Astrocyte (in vitro differentiated cells and primary cell): ENCODE results near the gene SLC22A14.

Experiments
- CTCF ChIP-seq: IDR thresholded peaks from 2 replicates; pipeline ENCODE4 v1.5.1; 2011; ENCODE audit warnings: low read depth, mild to moderate bottlenecking, inconsistent platforms, low read length, moderate library complexity; ENCODE audit not compliant: insufficient read depth
- EZH2 ChIP-seq: IDR thresholded peaks from 2 replicates; pipeline ENCODE4 v1.6.1; 2012; ENCODE audit warnings: mild to moderate bottlenecking, low read length, inconsistent platforms; ENCODE audit not compliant: insufficient read depth

- TF ChIP-seq CTCF: no peak
- no peak for TF ChIP-seq EZH2
Measured at GRCh38 chr3:38253704-38254103, 28.4 kb upstream of the SLC22A14 start.
